IPS DF 4.7 (cell line): ENCODE results near the gene MCRS1.

Experiments used
- DNase-seq: peaks from one replicate; pipeline ENCODE4 v3.0.0-alpha.2; 2013; ENCODE audit warnings: low spot score; ENCODE audit errors: extremely low read depth

MCRS1 gene

GRCh38 chr12:49582850-49583249 lies 14.9 kb upstream of the MCRS1 start:
- no peak for DNase-seq

DNA sequence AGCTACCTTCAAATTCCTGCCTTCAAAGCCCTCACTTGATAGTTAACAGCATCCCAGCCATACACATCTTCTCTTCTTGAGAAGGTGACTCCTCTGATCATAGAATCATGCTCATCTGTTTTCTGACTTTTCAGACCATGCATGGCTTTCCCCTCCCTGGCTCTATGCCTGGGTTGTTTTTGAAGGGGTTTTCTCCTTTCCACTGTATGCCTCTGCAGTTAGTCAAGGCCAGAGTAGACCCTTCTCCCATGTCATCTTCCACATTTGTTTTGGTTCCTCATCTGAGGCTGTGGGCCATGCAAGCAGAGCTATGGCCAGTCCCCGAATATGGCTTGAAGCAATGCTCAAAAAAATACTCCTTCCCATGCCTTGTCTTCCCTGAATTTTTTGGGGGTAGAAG lies 14.3 kb upstream of the MCRS1 start:
- no peak for DNase-seq

DNA sequence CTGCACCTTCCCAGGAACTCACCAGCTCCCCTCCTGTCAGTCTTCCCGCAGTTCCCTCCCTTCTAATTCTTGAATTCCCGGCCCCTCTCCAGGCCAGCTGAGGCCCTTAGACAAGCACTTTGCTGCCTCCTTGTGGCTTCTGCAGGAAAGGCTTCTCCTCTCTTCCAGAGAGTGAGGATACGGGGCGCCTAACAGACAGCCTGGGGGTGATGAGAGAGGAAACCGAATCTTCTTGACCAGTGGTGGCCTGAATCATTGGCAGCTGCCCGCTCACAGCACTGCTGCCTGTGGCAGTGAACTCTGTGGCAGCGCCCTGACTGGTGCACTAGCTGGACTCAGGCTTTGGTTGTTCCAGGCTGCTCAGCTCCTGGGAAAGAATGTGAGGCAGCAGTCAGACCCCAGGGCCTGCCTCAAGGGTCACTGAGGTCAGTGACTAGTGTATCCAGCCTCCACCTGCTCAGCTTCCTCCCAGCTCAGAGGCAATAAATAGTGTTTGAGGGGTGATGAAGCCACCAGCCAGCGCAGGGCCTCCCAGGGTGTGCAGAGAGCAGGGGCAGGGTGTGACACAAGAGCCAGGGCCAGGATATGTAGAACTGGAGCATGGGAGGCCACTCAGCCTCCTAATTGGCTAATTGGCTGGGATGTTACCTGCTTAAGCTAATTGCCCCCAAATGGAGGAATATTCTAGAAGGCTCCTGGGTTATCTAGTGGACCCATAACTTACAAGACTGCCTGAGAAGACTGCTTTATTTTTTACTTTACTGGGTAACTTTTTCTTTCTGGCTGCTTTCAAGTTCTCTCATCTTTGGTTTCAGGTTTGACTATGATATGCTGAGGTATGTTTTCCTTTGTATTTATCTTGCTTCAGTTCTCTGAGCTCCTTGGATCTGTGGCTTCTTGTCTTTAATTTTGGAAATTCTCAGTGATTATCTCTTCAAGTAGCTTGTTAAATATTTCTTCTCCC lies 12.9 kb upstream of the MCRS1 start:
- DNase-seq, result peak; percentile 82

DNA sequence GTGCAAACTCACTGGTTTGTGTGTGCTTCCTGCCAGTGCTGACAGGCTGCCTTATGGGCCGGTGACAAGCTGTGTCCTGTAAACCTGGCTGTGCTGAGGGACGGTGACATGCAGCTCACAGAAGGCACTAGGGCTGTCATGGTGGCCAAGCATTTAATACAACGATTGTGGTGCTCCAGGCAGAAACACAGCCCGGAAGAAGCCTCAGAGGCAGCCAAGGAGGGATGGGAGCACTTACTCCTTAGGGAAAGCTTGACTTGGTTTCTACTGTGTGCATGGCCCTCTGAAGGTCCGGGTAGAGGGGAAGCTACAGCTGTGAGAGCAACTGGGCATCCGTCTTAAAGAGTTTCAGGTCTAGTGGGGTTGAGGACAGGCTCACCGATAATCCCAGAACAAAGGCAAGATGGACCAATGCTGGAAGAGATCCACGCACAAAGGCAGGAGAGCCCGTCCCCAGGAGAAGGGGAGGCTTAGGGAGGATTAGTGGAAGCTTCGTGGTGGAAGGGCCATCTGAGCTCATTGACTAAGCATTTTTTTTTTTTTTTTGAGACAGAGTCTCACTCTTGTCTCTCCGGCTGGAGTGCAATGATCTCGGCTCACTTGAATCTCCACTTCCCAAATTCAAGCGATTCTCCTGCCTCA lies 10.7 kb upstream of the MCRS1 start:
- DNase-seq, result no peak

- DNase-seq, result no peak
These were observed 9.8 kb upstream of the MCRS1 start for GRCh38 chr12:49577589-49578315.

DNA sequence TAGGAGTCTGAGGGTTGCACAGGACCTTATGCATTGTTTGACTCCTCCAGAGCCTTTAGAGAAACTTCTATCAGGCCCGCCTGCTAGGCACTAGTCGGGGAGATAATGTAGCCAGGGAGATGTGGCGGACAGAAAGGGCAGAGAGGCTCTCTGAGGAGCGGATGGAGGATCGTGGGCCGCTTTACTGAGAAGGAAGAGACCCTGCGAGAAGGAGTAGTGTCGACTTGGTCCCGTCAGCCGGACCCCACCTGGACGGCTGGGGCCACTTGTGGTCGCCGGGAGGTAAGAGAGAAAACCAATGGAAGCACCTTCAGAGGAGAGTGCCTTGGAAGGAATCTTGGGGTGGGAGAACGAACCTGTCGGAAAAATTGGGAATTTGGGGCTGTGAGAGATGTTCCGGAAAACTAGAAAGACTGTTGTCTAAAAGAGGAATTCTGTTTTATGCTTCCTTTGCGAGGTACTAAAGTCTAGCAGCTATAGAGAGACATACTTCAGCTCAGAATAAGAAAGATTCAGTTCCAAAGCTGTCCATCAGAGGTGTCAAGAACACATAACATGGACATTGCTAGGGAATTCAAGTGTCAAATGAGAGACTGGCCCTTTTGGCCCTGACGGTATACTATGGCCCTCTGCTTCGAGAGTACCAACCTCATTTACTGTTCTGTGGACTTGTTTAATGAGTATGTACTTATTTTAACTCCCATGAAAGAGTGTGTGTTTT lies 660 bp upstream of the MCRS1 start:
- no peak for DNase-seq

DNA sequence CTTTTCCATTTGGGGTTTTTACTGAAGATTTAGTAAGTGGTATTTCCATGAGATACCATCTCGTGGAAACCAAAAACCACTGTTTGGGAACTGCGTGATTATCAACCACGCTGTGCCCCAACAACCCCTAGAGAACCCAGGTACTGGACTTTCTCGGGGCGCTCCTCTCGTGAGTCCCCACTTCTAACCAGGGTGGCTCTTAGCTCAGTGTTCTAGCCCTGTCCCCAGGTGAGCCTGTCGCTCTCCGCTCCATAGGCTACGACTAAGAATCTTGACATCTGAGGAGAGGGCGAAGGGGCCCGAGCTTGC lies 686 bp downstream of the MCRS1 start:
- DNase-seq, result no peak

- DNase-seq, result no peak
These were observed 1.6 kb downstream of the MCRS1 start for GRCh38 chr12:49566361-49566760.

DNA sequence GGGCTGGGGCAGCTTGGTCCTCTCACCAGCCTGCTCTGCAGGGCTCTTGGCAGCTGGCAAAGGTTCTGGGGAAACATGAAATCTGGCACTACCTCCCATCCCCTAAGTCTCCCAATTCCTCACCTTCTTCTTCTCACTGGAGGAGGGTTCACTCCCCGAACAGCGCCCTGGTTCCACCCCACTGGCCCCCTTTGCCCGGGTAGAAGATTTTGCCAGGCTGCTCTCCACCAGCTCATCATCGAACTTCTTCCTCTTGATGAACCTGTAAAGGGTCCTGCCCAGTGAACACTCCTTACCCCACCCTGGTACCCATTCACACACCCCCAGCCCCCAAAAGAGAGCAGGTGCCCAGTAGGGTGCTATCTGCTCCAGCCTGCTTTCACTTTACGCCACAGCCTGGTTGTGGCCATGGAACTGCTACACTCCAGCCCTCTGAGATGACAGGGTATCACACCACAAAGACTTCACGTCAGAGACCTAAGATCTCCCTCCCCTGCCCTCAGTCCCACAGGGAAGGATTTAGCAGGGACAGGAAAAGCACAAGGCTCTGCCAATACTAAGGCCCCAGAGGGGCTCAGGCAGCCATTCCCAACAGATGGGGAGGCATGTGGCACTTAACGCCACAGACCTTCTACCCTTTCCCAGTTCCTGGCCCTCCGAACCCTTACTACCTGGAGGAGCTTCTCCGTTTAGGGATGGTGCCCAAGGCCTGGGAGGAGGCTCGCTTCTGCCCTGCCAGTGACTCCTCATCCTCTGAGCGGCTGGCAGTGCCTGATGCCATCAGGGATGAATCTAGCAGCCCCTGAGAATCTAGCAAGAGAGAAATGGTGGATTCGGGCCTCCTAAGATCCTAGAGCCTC lies 2.3 kb downstream of the MCRS1 start:
- no peak for DNase-seq

- DNase-seq, result no peak
These were observed 3.1 kb downstream of the MCRS1 start for GRCh38 chr12:49564686-49565405.

DNA sequence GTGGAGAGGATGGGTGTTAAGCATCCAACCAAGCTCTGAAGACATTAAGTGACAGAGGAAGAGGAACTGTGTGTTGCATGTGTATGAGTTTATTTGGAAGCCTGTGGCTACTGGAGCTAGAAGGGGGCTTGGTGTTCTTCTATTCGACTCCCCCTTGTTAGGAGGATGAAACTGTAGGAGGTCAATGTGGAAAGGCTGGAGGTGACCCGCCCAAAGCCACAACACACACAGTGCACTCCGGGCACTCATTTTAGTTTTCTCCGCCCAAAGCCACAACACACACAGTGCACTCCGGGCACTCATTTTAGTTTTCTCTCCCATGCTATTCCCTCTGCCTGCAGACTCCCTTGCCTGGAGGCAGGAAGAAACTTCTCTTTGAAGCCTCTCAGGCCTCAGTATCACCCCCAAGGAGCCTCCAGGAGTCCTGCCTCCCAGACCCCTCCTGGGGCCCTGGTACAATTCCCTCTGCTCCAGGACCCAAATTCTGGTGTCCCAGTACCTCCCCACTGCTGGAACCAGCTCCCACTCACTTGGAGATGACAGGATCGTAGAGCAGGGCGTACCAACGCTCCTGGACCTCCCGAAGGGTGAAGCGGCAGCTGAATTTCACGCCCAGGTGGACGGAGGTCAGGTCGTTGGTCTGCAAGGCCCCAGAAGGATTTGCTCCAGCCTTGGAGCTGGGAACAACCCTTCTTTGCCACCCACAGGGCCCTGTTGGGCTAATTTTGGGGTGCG lies 3.8 kb downstream of the MCRS1 start:
- no peak for DNase-seq

DNA sequence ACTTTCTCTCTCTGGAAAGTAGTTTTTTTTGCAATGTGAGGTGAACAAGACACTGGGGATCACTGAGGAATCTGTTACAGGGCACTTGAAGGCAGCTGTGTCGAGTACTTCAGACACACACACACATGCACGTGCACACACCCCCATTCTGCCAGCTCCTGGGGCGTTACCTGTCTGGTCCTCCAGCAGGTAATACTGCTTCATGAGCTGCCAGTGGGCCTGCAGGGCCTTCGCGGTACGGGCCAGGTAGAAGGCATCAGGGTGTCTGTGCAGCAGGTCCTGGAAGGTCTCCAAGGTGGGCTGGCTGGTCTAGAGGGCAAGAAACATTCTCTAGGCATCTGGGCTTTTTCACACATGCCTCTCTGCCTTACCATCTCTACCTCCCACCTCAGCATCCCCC lies 5.1 kb downstream of the MCRS1 start:
- DNase-seq, result no peak

- DNase-seq, result no peak
These were observed 5.7 kb downstream of the MCRS1 start for GRCh38 chr12:49562233-49562632.

DNA sequence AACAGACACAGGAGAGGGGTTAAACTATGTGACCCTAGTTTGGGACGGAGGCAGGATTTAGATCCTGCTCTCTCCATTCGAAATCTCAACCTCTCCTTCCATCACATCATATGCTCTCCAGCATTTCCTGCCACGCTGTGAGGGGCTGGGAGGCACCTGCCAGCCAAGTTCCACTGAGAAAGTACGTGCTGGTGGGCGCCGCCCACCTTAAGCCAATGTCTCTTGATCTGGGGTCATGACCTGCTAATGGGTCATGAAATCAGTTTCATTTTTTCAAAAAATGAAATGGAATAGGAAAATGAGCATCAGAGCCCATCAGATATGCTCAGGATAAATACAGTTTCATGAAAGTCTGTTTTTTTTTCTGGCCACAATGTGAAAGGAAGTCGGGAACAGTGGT lies 7.2 kb downstream of the MCRS1 start:
- no peak for DNase-seq

DNA sequence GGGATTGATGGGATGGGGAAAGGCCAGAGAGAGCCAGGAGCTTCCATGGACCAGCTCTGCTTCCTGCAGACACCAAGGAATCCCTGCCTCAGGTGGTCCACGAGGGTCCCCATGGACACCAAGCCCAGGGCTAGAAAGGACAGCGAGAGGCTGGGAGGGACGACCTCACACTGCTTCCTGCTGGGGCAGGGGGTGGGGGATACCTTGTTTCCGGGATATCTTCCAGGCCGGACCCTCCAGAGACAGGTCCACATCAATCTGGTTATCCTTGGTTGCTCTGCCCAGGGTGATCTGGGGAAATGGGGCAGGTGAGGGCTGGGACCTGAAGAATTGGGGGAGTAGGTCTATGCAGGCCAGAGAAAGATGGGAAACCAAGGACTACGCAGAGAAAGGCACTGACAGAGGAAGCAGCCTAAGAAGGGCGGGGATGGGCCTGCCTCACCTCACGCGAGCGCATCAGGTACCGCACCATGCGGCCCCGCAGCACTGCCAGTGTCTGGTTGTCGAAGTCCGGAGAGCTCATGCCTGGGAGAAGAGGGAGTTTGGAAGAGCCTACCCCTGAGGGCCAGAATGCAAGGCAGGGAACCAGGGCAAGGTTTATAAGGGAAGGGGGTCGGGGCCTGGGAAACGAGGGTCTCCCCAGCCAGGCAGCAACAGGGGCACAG lies 8.8 kb downstream of the MCRS1 start:
- no peak for DNase-seq

GRCh38 chr12:49558526-49558925 lies 9.4 kb downstream of the MCRS1 start:
- DNase-seq, result no peak

GRCh38 chr12:49557917-49558215 lies 10.1 kb downstream of the MCRS1 start:
- no peak for DNase-seq

GRCh38 chr12:49557187-49557916 lies 10.6 kb downstream of the MCRS1 start:
- DNase-seq, result no peak
